ENCODE measurements around the gene SDF2L1.
A peak's percentile ranks its signal among the peaks of the same experiment; 100 is the strongest.
"Not testable (repeated sequence)": the region's sequence is repeated elsewhere in the genome, so short reads cannot be mapped to it uniquely, and the experiment has no call there.

SDF2L1 gene

GRCh38 chr22:21661991-21662390 lies 19.9 kb downstream of the SDF2L1 start:
- no peak for DNase-seq (ENCODE audit: low spot score)

- no peak for DNase-seq (ENCODE audit: low spot score)
These were observed 21.6 kb downstream of the SDF2L1 start for GRCh38 chr22:21663738-21664137.

- no peak for DNase-seq (ENCODE audit: low spot score)
These were observed 23.1 kb downstream of the SDF2L1 start for GRCh38 chr22:21665047-21665851.

GRCh38 chr22:21666786-21667185 lies 24.7 kb downstream of the SDF2L1 start:
- no peak for DNase-seq (ENCODE audit: low spot score)

- no peak for DNase-seq (ENCODE audit: low spot score)
These were observed 26.9 kb downstream of the SDF2L1 start for GRCh38 chr22:21669026-21669425.

GRCh38 chr22:21672107-21672629 lies 30.1 kb downstream of the SDF2L1 start:
- no peak for DNase-seq (ENCODE audit: low spot score)

- DNase-seq (ENCODE audit: low spot score) = no peak
These were observed 31.6 kb downstream of the SDF2L1 start for GRCh38 chr22:21673534-21674321.

GRCh38 chr22:21674638-21675245 lies 32.6 kb downstream of the SDF2L1 start:
- peak; percentile 58 for DNase-seq (ENCODE audit: low spot score)

GRCh38 chr22:21677606-21678443 lies 35.7 kb downstream of the SDF2L1 start:
- no peak for DNase-seq (ENCODE audit: low spot score)

- DNase-seq (ENCODE audit: low spot score) = not testable (repeated sequence)
These were observed 36.7 kb downstream of the SDF2L1 start for GRCh38 chr22:21678842-21679241.

- no peak for DNase-seq (ENCODE audit: low spot score)
These were observed 37.3 kb downstream of the SDF2L1 start for GRCh38 chr22:21679383-21679782.

- no peak for DNase-seq (ENCODE audit: low spot score)
These were observed 38.9 kb downstream of the SDF2L1 start for GRCh38 chr22:21680830-21681565.

GRCh38 chr22:21681566-21682370 lies 39.7 kb downstream of the SDF2L1 start:
- no peak for DNase-seq (ENCODE audit: low spot score)

- DNase-seq (ENCODE audit: low spot score) = no peak
These were observed 40.5 kb downstream of the SDF2L1 start for GRCh38 chr22:21682385-21683175.

- no peak for DNase-seq (ENCODE audit: low spot score)
These were observed 41.3 kb downstream of the SDF2L1 start for GRCh38 chr22:21683401-21683811.

- no peak for DNase-seq (ENCODE audit: low spot score)
These were observed 42.5 kb downstream of the SDF2L1 start for GRCh38 chr22:21684492-21685163.

GRCh38 chr22:21685164-21685513 lies 43.0 kb downstream of the SDF2L1 start:
- DNase-seq (ENCODE audit: low spot score) = no peak

GRCh38 chr22:21686193-21686608 lies 44.1 kb downstream of the SDF2L1 start:
- no peak for DNase-seq (ENCODE audit: low spot score)

Data from left forelimb (tissue), 1 donor.